HG02642 (cell line): Measurements from ENCODE around the gene MCM10.
"Not testable (repeated sequence)": the region's sequence is repeated elsewhere in the genome, so short reads cannot be mapped to it uniquely, and the experiment has no call there.

Experiments used
- ATAC-seq: cut with Tn5 transposase; IDR thresholded peaks from one replicate; pipeline ENCODE4 v1.9.1; 2021; ENCODE audit warnings: mild to moderate bottlenecking; ENCODE audit not compliant: unreplicated experiment, poor library complexity

Gene MCM10

GRCh38 chr10:13218878-13219277 lies 57.5 kb downstream of the MCM10 start:
- ATAC-seq = no peak

DNA sequence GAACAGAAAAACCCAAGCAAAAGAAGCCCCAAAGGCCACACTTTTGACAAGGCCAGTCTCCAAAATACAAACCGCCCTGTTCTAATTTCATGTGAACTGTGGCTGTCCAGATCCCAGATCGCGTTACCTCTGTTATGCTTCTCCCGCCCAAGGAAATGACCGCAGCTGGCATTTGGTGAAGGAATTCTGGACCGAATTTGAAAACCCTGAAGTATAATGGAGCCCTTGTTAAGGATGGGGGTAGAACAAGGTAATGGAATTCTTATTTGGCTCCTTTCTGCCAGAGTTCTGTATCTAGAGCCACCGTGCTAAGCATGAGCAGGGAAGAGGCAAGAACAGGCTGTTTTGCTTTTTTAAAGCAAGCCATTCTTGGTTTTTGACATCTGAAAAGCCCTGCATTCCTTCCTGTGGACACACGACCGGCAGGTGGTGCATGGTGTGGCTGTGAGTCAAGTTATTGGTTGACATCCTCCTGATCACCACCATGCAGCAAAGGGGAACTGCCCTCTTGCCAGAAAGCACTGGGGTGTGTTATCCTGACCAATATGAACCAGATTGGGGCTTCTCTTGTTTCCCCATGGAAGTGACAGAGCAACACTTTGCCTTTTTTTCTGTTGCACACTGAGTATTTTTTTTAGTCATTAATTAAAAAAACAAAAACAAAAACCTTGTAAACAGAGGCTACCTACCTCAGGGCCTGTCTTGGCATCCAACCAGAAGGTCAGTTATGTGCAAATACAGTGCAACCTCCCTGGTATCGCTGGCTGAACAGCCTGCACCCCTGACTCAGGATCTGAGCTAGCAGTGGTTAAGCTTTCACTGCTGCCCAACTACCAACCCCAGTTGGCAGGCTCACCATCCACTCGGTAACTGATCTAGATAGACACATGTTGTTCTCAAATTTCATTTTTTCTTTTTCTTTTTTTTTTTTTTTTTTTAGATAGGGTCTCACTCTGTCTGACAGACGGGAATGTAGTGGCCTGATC lies 58.6 kb downstream of the MCM10 start:
- ATAC-seq = peak; percentile 53

DNA sequence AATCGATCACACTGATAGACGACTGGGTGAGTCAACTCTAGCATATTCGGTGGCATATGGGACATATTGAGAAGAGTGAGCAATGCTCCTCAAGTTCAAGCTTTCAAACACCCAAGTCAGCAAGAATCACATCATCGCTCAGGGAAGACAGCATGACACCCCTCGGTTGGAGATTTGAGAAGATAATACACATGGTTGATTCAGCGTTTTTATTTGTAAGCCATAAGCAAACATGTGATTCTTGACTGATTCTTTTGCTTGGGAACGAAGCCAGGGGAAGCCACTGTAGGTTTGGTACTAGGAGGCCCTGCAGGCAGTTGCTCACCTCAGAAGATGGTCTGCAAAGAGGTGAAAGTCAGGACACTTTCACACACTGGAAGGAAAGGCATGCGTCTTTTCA lies 60.2 kb downstream of the MCM10 start:
- ATAC-seq = no peak

DNA sequence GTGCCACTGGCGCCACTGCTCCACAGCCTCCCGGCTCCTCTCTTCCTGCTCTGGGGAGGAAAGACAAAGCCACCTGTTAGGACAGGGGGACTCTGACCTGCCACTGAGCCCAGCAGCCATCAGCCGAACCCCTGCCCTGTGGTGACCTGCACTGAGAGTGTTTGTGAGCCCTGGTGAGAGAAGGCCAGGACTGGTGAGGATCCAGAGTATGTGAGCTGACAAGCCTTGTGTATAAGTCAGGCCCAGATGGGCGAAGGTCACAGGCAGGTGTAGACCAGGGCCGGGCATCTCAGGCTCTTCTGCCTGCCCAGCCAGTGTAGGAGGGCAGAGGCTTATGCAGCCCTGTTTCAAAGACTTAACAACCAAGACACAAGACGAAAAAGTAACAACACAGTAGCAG lies 60.8 kb downstream of the MCM10 start:
- no peak for ATAC-seq

GRCh38 chr10:13222566-13222965 lies 61.2 kb downstream of the MCM10 start:
- ATAC-seq = no peak

DNA sequence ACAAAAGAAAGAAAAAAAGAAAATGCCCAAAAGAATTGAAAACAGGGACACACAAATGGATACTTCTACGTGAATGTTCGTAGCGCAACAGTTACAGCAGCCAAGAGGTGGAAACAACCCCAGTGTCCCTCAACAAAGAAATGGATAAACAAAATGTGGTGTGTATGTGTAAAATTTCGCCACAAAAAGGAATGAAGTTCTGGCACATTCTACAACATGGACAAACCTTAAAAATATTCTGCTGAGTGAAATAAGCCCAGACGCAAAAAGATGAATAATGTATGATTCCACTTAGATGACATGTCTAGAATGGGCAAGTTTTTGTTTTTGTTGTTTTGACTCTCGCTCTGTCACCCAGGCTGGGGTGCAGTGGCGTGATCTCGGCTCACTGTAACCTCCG lies 61.9 kb downstream of the MCM10 start:
- no peak for ATAC-seq

GRCh38 chr10:13224210-13224995 lies 63.0 kb downstream of the MCM10 start:
- ATAC-seq = no peak

GRCh38 chr10:13225601-13226000 lies 64.2 kb downstream of the MCM10 start:
- ATAC-seq = no peak

- ATAC-seq = no peak
Observed at GRCh38 chr10:13227031-13227430, 65.7 kb downstream of the MCM10 start.

DNA sequence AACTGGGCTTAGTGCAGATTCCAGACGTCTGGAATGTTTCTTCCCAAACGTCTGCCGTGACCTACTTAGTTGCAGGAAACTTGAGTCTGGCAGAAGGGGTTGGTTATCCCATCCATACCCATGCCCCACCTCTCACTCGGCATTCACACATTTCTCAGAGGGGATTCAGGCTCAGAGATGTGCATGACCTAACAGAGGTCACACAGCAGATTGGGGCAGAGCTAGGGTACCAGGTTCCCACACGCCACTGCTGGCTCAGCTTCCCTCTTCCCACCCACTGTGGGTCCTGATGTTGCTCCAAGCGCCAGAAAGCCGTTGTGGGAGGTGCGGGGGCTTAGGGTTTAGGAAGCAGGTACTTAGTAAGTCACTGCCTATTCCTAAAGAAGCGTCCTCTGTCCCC lies 69.8 kb downstream of the MCM10 start:
- no peak for ATAC-seq

GRCh38 chr10:13231808-13232207 lies 70.5 kb downstream of the MCM10 start:
- ATAC-seq = no peak

GRCh38 chr10:13233358-13233757 lies 72.0 kb downstream of the MCM10 start:
- ATAC-seq = no peak

GRCh38 chr10:13234172-13234571 lies 72.8 kb downstream of the MCM10 start, which contains the start of gene UCMA:
Gene UCMA, minus strand, starts transcription at chr10:13234374. Its CDS starts 116 bp downstream, at chr10:13234258.
- no peak for ATAC-seq

DNA sequence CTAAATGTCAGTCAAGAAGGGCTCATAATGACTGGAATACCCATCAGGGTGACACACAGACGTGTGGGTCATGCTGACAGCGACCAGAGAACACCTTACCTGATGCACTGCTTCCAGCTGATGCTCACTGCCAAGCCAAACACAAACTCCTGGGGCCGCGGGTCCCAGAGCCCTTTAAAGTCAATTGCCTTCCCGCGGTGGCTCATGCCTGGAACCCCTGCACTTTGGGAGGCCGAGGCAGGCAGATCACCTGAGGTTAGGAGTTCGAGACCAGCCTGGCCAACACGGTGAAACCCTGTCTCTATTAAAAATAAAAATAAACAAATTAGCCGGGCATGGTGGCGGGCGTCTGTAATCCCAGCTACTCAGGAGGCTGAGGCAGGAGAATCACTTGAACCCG lies 73.4 kb downstream of the MCM10 start:
- ATAC-seq = not testable (repeated sequence)

- no peak for ATAC-seq
Observed at GRCh38 chr10:13236638-13237037, 75.3 kb downstream of the MCM10 start.

GRCh38 chr10:13238271-13239077 lies 77.1 kb downstream of the MCM10 start:
- no peak for ATAC-seq

- ATAC-seq = no peak
Observed at GRCh38 chr10:13239923-13240322, 78.6 kb downstream of the MCM10 start.

GRCh38 chr10:13241613-13242012 lies 80.3 kb downstream of the MCM10 start:
- no peak for ATAC-seq

- ATAC-seq = not testable (repeated sequence)
Observed at GRCh38 chr10:13242260-13242659, 80.9 kb downstream of the MCM10 start.

DNA sequence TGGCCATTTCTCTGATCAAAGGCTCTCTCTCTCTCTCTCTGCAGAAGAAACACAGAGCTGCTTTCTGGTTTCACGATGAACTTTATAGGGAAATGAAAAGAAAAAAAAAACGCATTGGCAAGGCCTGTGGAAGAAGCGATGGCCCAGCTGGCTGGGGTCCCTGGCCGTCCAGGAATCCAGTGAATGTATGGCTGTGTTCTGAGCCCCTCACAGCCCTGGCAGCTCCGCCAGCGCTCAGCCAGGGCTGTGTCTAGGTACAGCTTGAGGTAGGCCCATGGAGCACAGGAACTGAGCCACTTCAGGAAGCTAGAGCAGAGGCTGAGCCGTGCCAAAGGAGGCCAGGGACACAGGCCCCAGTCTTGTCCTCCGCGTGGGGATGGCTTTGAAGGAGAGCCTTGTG lies 85.9 kb downstream of the MCM10 start:
- ATAC-seq = no peak
